SK-N-SH (cell line): Measurements from ENCODE around the gene FFAR2. TPM values are rescaled to one million over a fixed set of nuclear protein-coding genes. Genes with fewer than 3 reads are reported as not detected.

Experiments used
- CTCF ChIA-PET: fragments of 300-600, 350-600 bp; formaldehyde crosslinking; extraction: SDS; loops from one replicate; lab custom pipeline; 2021; lab: Yijun Ruan, JAX
- POLR2A ChIA-PET: fragments of 350-600 bp; sonication (Branson Sonifier 250); formaldehyde crosslinking; extraction: SDS; loops from one replicate; lab custom pipeline; 2020; ENCODE audit warnings: antibody characterized with exemption, inconsistent platforms; lab: Yijun Ruan, JAX
- DNase-seq: peaks from one replicate; pipeline ENCODE4 v3.0.0; 2012
- H2AFZ ChIP-seq: fragments of 200-600 bp; sonication (generic); 2 replicates; pipeline ENCODE4 v1.8.1; 2016; ENCODE audit warnings: antibody characterized with exemption, mild to moderate bottlenecking, low read depth
- H3F3A ChIP-seq: fragments of 200-600 bp; sonication (generic); replicated peaks from 2 replicates; pipeline ENCODE3; 2016; ENCODE audit warnings: antibody characterized with exemption, mild to moderate bottlenecking; ENCODE audit not compliant: insufficient read depth
- H3K27ac ChIP-seq, 2 experiments: fragments of 200-500 bp in 1 of 2; fragments of 200-600 bp in 1 of 2; sonication (Bioruptor generic) in 1 of 2; sonication (generic), shearing (Covaris generic) in 1 of 2; 2 replicates each; pipeline versions ENCODE4 v1.5.1 to v1.6.1; 2014 to 2016; ENCODE audit warnings: low read depth in 2 of 2, inconsistent platforms in 1 of 2, low read length in 1 of 2, mild to moderate bottlenecking in 1 of 2, mixed read lengths in 1 of 2
- H3K27me3 ChIP-seq: fragments of 200-600 bp; sonication (generic), shearing (Covaris generic); 2 replicates; pipeline ENCODE4 v1.6.1; 2016; ENCODE audit warnings: mixed run types; ENCODE audit not compliant: insufficient read depth
- H3K36me3 ChIP-seq, 2 experiments: fragments of 200-500 bp in 1 of 2; fragments of 200-600 bp in 1 of 2; sonication (Bioruptor generic) in 1 of 2; sonication (generic) in 1 of 2; replicated peaks in 1 of 2; 2 replicates each; pipeline versions ENCODE3 to v1.5.1; 2014 to 2016; ENCODE audit warnings: low read length in 1 of 2, mild to moderate bottlenecking in 1 of 2; ENCODE audit not compliant: insufficient read depth in 2 of 2, control insufficient read depth in 1 of 2
- H3K4me1 ChIP-seq, 2 experiments: fragments of 200-500 bp in 1 of 2; fragments of 200-600 bp in 1 of 2; sonication (Bioruptor generic) in 1 of 2; sonication (generic), shearing (Covaris generic) in 1 of 2; 2 replicates each; pipeline versions ENCODE4 v1.5.1 to v1.6.1; 2014 to 2016; ENCODE audit warnings: low read depth in 1 of 2, low read length in 1 of 2, mixed run types in 1 of 2; ENCODE audit not compliant: insufficient read depth in 2 of 2, control insufficient read depth in 1 of 2
- H3K4me2 ChIP-seq: fragments of 200-600 bp; sonication (generic), shearing (Covaris generic); 2 replicates; pipeline ENCODE4 v1.6.1; 2017; ENCODE audit warnings: mixed run types
- H3K4me3 ChIP-seq, 2 experiments: fragments of 200-500 bp in 1 of 2; fragments of 200-600 bp in 1 of 2; sonication (Bioruptor generic) in 1 of 2; sonication (generic), shearing (Covaris generic) in 1 of 2; 2 replicates each; pipeline versions ENCODE4 v1.5.1 to v1.8.1; 2014 to 2016; ENCODE audit warnings: low read depth in 2 of 2, inconsistent platforms in 1 of 2, low read length in 1 of 2, mild to moderate bottlenecking in 1 of 2, mixed read lengths in 1 of 2, moderate library complexity in 1 of 2
- H3K79me2 ChIP-seq: fragments of 200-600 bp; sonication (generic); 2 replicates; pipeline ENCODE4 v1.8.1; 2017; ENCODE audit warnings: mild to moderate bottlenecking; ENCODE audit not compliant: insufficient read depth
- H3K9ac ChIP-seq: fragments of 200-600 bp; sonication (generic); 2 replicates; pipeline ENCODE4 v1.6.1; 2017; ENCODE audit warnings: mixed run types
- H3K9me2 ChIP-seq: fragments of 200-600 bp; sonication (generic); 2 replicates; pipeline ENCODE4 v1.6.1; 2017; ENCODE audit warnings: mixed run types
- H3K9me3 ChIP-seq: fragments of 200-600 bp; sonication (generic); 2 replicates; pipeline ENCODE4 v1.6.1; 2017; ENCODE audit warnings: mixed run types, mild to moderate bottlenecking, moderate library complexity
- H4K20me1 ChIP-seq: fragments of 200-600 bp; sonication (generic); 2 replicates; pipeline ENCODE4 v1.6.1; 2017; ENCODE audit warnings: mild to moderate bottlenecking, mixed run types; ENCODE audit not compliant: insufficient read depth
- CHD2 ChIP-seq: fragments of 150-350 bp; IDR thresholded peaks from 2 replicates; pipeline ENCODE4 v1.6.1; 2018; ENCODE audit warnings: low read length; ENCODE audit not compliant: partially characterized antibody
- ELF1 ChIP-seq: IDR thresholded peaks from 2 replicates; pipeline ENCODE4 v1.4.0; 2012
- FOSL2 ChIP-seq: IDR thresholded peaks from 2 replicates; pipeline ENCODE4 v1.4.0; 2012; ENCODE audit warnings: low read depth, mild to moderate bottlenecking, moderate library complexity, borderline replicate concordance
- FOXJ3 ChIP-seq: sonication (generic); formaldehyde crosslinking; IDR thresholded peaks from 2 replicates; pipeline ENCODE4 v1.5.1; 2020; ENCODE audit warnings: mild to moderate bottlenecking, missing genetic modification reagents
- FOXM1 ChIP-seq: IDR thresholded peaks from 2 replicates; pipeline ENCODE4 v1.4.0; 2012; ENCODE audit warnings: low read depth, mild to moderate bottlenecking
- MAX ChIP-seq: IDR thresholded peaks from 2 replicates; pipeline ENCODE4 v1.4.0; 2012; ENCODE audit warnings: low read depth
- RAD21 ChIP-seq: IDR thresholded peaks from 2 replicates; pipeline ENCODE4 v1.6.1; 2012; ENCODE audit warnings: mild to moderate bottlenecking, low read length
- RCOR1 ChIP-seq: fragments of 150-350 bp; IDR thresholded peaks from 2 replicates; pipeline ENCODE4 v1.6.1; 2017; ENCODE audit warnings: antibody characterized with exemption, low read length
- REST ChIP-seq: IDR thresholded peaks from 2 replicates; pipeline ENCODE4 v1.6.1; 2012; ENCODE audit warnings: mild to moderate bottlenecking, low read depth, low read length, moderate library complexity
- RFX5 ChIP-seq: IDR thresholded peaks from 2 replicates; pipeline ENCODE4 v1.6.1; 2012; ENCODE audit warnings: mild to moderate bottlenecking, improper control_type of control experiment, low read length
- TAF1 ChIP-seq: IDR thresholded peaks from 2 replicates; pipeline ENCODE4 v1.6.1; 2012; ENCODE audit warnings: low read depth, mild to moderate bottlenecking, low read length, moderate library complexity, borderline replicate concordance
- TCF12 ChIP-seq: IDR thresholded peaks from 2 replicates; pipeline ENCODE4 v1.4.0; 2012
- TEAD4 ChIP-seq: IDR thresholded peaks from 2 replicates; pipeline ENCODE4 v1.4.0; 2012; ENCODE audit warnings: mild to moderate bottlenecking, borderline replicate concordance; ENCODE audit not compliant: insufficient read depth
- USF2 ChIP-seq: fragments of 150-350 bp; IDR thresholded peaks from 2 replicates; pipeline ENCODE4 v1.6.1; 2017; ENCODE audit warnings: antibody characterized with exemption, low read length, low read depth, borderline replicate concordance
- YY1 ChIP-seq: IDR thresholded peaks from 2 replicates; pipeline ENCODE4 v1.4.0; 2012; ENCODE audit warnings: low read depth, mild to moderate bottlenecking
- ZBTB33 ChIP-seq: IDR thresholded peaks from 2 replicates; pipeline ENCODE4 v1.4.0; 2012; ENCODE audit warnings: low read depth, borderline replicate concordance
- WGBS: methylation state at CpG from one replicate; pipeline ENCODE4 v1.1.6; 2017; ENCODE audit warnings: low lambda C conversion rate; 5-methylcytosine and 5-hydroxymethylcytosine counted together
- polyA plus RNA-seq, 3 experiments: library from polyadenylated mRNA; depleted of rRNA; stranded (reverse); fragments of >200 nt; gene quantifications; 2 replicates each; pipeline ENCODE4 v1.2.3, GENCODE V29; 2012
- TF ChIP-seq, protein P1 (sequence below): IDR thresholded peaks from 2 replicates; pipeline ENCODE4; 2012
- TF ChIP-seq, protein P2 (sequence below): IDR thresholded peaks from 2 replicates; pipeline ENCODE4 v1.4.0; 2012; ENCODE audit warnings: low read depth, borderline replicate concordance

The FFAR2 gene
- polyA plus RNA-seq, 1 of the 3 experiments (the other 2 are of a cell fraction): not detected

DNA sequence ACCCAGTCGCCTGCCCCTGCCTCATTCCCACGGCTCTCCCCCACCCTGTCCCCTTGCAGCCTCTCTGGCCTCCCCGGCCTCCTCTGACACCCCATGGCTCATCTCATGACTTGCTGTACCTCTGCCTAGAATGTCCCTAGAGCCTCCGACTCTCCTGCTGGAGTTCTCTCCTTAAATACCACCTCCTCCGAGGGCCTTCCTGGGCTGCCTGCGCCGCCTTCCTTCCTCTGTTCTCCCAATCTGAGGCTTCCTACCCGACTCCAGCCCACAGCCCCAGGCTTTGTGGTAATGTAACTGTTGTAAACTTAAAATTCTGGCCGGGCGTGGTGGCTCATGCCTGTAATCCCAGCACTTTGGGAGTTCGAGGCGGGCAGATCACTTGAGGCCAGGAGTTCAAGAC, 49.5 kb upstream of the FFAR2 start:
- ChIA-PET POLR2A (no interaction called here), CTCF (no interaction called here)
- Histone ChIP-seq H3K36me3 (no peaks in the 10 kb centered on the region), H3K4me1 (no peaks in the 10 kb centered on the region; a peak in 1 of 4 replicates), H2AFZ (no peak overlapping the region), H3K4me3 (no peak overlapping the region), H3K9me2 (no peaks in the 10 kb centered on the region), H3K27ac (no peak overlapping the region), H4K20me1 (no peaks in the 10 kb centered on the region), H3F3A (no peaks in the 10 kb centered on the region), H3K9me3 (no peaks in the 10 kb centered on the region), H3K27me3 (peaks cover 22% of the 10 kb centered on the region), H3K9ac (no peak overlapping the region), H3K4me2 (no peak overlapping the region), H3K79me2 (no peaks in the 10 kb centered on the region)
- no peak for DNase-seq
- TF ChIP-seq ZBTB33 (no peak), TCF12 (no peak), TAF1 (no peak), FOXJ3 (CRISPR knock-in tag) (no peak), CHD2 (no peak), RFX5 (no peak), REST (no peak), TEAD4 (no peak), FOSL2 (no peak), MAX (no peak), ELF1 (no peak), RCOR1 (no peak), YY1 (no peak), USF2 (no peak), FOXM1 (no peak), RAD21 (no peak)
- TF ChIP-seq, protein P1, sequence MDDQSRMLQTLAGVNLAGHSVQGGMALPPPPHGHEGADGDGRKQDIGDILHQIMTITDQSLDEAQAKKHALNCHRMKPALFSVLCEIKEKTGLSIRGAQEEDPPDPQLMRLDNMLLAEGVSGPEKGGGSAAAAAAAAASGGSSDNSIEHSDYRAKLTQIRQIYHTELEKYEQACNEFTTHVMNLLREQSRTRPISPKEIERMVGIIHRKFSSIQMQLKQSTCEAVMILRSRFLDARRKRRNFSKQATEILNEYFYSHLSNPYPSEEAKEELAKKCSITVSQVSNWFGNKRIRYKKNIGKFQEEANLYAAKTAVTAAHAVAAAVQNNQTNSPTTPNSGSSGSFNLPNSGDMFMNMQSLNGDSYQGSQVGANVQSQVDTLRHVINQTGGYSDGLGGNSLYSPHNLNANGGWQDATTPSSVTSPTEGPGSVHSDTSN: no peak
- TF ChIP-seq, protein P2, sequence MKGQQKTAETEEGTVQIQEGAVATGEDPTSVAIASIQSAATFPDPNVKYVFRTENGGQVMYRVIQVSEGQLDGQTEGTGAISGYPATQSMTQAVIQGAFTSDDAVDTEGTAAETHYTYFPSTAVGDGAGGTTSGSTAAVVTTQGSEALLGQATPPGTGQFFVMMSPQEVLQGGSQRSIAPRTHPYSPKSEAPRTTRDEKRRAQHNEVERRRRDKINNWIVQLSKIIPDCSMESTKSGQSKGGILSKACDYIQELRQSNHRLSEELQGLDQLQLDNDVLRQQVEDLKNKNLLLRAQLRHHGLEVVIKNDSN: no peak
- 11% methylated on average over 12 of the region's 12 CpGs for WGBS
